SK-N-MC (cell line): ENCODE results near the gene SMTN.

ENCODE experiments used
- EZH2 ChIP-seq: fragments of 200-600 bp; sonication (generic); IDR thresholded peaks from one replicate; pipeline ENCODE4 v1.6.1; 2017; ENCODE audit warnings: antibody characterized with exemption
- FOXP2 ChIP-seq: optimal IDR thresholded peaks from 2 replicates; pipeline ENCODE3; 2011; ENCODE audit warnings: mild to moderate bottlenecking, moderate library complexity; ENCODE audit not compliant: insufficient read depth; ENCODE audit errors: extremely low read length, control extremely low read depth
- POLR2AphosphoS5 ChIP-seq: IDR thresholded peaks from 2 replicates; pipeline ENCODE4 v1.6.1; 2012; ENCODE audit warnings: mild to moderate bottlenecking, low read depth, low read length, borderline replicate concordance

- TF ChIP-seq POLR2AphosphoS5 (no peak), EZH2 (no peak), FOXP2 (no peak)
Observed at GRCh38 chr22:31046539-31047226, 34.4 kb upstream of the SMTN start.
